ENCODE data around the gene CBLL1. TPM values are rescaled to one million over a fixed set of nuclear protein-coding genes. Genes with fewer than 3 reads are reported as not detected.

The CBLL1 gene
- total RNA-seq, 1 experiment from 2014 or later, result 39.1 TPM

DNA sequence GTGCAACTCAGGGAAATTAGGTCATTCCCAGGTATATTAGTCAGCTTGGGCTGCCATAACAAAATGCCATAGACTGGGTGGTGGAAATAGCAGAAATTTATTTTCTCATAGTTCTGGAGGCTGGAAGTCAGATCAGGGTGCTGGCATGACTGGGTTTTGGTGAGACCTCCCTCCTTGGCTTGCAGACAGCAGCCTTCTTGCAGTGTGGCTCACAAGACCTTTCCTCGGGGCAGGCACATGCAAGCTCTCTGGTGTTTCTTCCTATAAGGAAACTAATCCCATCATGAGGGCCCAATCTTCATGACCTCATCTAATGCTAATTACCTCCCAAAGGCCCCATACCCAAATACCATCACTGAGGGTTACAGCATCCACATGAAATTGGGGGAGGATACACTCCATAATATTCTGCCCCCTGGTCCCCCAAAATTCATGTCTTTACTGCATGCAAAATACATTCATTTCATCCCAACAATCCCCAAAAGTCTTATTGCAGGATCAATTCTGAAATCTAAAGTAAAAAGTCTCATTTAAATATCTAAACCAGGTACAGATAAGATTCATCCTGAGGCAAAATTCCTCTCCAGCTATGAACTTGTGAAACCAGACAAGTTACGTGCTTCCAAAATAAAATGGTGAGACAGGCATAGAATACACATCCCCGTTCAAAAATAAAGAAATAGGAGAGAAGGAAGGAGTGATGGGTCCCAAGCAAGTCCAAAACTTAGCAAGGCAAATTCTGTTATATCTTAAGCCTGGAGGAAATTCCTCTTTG is 17.4 kb upstream of the CBLL1 start:
- intact Hi-C loops (cut with micrococcal nuclease; ENCODE audit: unreplicated experiment), result loop anchor here (5.0 kb wide), 1 partner anchor 934 kb away; no protein-coding TSS in a partner anchor
- Histone ChIP-seq H3K4me3 (ENCODE audit: low read depth, low read length) (no peak overlapping the region), H3K36me3 (ENCODE audit: control insufficient read depth, insufficient read depth, low read length) (no peaks in the 10 kb centered on the region), H3K4me1 (0 out of 2 replicates have a peak, but pooled peaks cover 4% of the 10 kb centered on the region), H3K27me3 (replicated peaks; ENCODE audit: control insufficient read depth, insufficient read depth, low read length) (no peaks in the 10 kb centered on the region), H3K9me3 (no peaks in the 10 kb centered on the region)
- no peak for DNase-seq
- Mint-ChIP-seq H3K27me3 (ENCODE audit: insufficient read depth, unreplicated experiment) (peaks cover 14% of the 10 kb centered on the region), H3K4me3 (ENCODE audit: unreplicated experiment) (no peak overlapping the region), H3K27ac (ENCODE audit: unreplicated experiment) (no peak overlapping the region), H3K4me1 (ENCODE audit: low read depth, unreplicated experiment) (peaks cover 5% of the 10 kb centered on the region), H3K36me3 (ENCODE audit: insufficient read depth, unreplicated experiment) (no peaks in the 10 kb centered on the region), H3K9me3 (ENCODE audit: unreplicated experiment) (no peaks in the 10 kb centered on the region)
- ChIA-PET POLR2A (no interaction called here), CTCF (interaction anchor here (0.6 to 2.9 kb wide), 3 partner anchors 17 to 263 kb away, joined by 4 to 12 read pairs (median 6); no protein-coding TSS in a partner anchor)
- TF ChIP-seq, protein P1, sequence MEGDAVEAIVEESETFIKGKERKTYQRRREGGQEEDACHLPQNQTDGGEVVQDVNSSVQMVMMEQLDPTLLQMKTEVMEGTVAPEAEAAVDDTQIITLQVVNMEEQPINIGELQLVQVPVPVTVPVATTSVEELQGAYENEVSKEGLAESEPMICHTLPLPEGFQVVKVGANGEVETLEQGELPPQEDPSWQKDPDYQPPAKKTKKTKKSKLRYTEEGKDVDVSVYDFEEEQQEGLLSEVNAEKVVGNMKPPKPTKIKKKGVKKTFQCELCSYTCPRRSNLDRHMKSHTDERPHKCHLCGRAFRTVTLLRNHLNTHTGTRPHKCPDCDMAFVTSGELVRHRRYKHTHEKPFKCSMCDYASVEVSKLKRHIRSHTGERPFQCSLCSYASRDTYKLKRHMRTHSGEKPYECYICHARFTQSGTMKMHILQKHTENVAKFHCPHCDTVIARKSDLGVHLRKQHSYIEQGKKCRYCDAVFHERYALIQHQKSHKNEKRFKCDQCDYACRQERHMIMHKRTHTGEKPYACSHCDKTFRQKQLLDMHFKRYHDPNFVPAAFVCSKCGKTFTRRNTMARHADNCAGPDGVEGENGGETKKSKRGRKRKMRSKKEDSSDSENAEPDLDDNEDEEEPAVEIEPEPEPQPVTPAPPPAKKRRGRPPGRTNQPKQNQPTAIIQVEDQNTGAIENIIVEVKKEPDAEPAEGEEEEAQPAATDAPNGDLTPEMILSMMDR (IDR thresholded peaks at IDR 0.05; ENCODE audit: insufficient read depth in 1 of 2, low read depth in 1 of 2, low read length in 1 of 2, severe bottlenecking in 1 of 2, unreplicated experiment in 1 of 2), result no peak
- no TSS peak for BruUV-seq (replicated peaks)

DNA sequence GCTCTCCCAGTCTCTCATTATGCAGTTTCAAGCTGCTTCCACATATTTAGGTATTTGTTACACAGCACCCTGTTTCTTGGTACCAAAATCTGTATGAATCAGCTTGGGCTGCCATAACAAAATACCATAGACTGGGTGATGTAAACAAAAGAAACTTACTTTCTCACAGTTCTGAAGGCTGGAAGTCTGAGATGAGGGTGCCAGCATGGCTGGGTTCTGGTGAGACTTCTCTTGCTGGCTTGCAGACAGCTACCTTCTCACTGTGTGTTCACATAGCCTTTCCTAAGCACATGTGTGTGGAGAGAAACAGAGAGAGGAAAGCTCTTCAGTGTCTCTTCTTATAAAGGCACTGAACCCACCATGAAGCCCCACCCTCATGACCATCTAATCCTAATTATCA is 15.7 kb upstream of the CBLL1 start:
- TF ChIP-seq, protein P1 (IDR thresholded peaks at IDR 0.05; ENCODE audit: insufficient read depth in 1 of 2, low read depth in 1 of 2, low read length in 1 of 2, severe bottlenecking in 1 of 2, unreplicated experiment in 1 of 2), result no peak
- no peaks in the 10 kb centered on the region for H3K9me3 ChIP-seq
- Mint-ChIP-seq H3K27ac (ENCODE audit: unreplicated experiment) (no peak overlapping the region), H3K36me3 (ENCODE audit: insufficient read depth, unreplicated experiment) (no peaks in the 10 kb centered on the region), H3K4me3 (ENCODE audit: unreplicated experiment) (no peak overlapping the region), H3K27me3 (ENCODE audit: insufficient read depth, unreplicated experiment) (peaks cover 14% of the 10 kb centered on the region), H3K4me1 (ENCODE audit: low read depth, unreplicated experiment) (peaks cover 5% of the 10 kb centered on the region), H3K9me3 (ENCODE audit: unreplicated experiment) (peaks cover 5% of the 10 kb centered on the region)
- ChIA-PET POLR2A (no interaction called here), CTCF (no interaction called here)
- no peak for DNase-seq
- intact Hi-C loops (cut with micrococcal nuclease; ENCODE audit: unreplicated experiment), result loop anchor here (5.0 kb wide), 1 partner anchor 936 kb away; no protein-coding TSS in a partner anchor
- H3K27me3 ChIP-seq (replicated peaks; ENCODE audit: control insufficient read depth, insufficient read depth, low read length), result no peaks in the 10 kb centered on the region
- H3K4me3 ChIP-seq (ENCODE audit: low read depth, low read length), result no peak overlapping the region
- no TSS peak for BruUV-seq (replicated peaks)
- 0 out of 2 replicates have a peak, but pooled peaks cover 4% of the 10 kb centered on the region for H3K4me1 ChIP-seq
- no peaks in the 10 kb centered on the region for H3K36me3 ChIP-seq (ENCODE audit: control insufficient read depth, insufficient read depth, low read length)

DNA sequence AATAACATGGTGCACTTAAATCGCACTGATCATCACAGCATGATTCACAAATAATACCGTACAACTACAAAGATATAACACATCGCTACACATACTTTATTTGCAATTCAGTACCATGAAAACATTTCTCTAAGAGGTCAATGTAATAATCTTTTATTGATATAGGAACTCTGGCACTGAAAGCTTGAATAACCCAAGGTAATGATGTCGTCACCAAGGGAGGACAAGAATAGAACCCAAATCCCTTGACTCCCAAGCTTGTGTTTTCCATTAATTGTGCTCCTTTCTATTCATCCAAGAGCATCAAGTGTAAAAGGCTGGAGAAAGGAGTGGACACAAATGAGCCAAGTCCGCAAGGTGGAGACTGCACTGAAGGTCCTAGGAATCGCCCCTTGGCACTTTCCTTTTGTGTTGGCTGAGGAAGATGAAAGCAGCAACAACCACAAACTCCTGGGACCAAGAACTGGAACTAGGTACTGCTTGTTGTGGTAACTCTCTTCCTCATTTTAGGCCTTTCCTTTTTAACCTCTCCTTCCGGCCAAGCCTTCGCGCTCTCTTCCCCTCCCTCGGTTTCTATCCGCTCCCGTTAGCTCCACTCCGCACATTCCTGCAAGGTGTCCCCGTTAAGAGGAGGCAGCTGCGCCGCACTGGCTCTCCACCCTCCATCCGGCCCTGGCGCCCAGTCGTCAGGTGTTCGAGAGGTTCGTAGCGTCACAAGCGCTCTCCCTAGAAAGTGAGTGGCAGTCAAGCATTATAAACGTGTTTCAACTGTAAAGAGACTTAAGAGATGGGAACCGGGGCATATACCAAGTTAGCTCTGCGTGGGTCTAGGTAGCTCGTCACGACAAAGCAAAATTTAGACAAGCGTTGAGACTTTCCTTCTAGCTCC is 1.0 kb upstream of the CBLL1 start:
- Histone ChIP-seq H3K9me3 (no peaks in the 10 kb centered on the region), H3K36me3 (ENCODE audit: control insufficient read depth, insufficient read depth, low read length) (no peaks in the 10 kb centered on the region), H3K4me1 (peaks cover 10% of the 10 kb centered on the region), H3K4me3 (ENCODE audit: low read depth, low read length) (peak overlapping the region; percentile 90), H3K27me3 (replicated peaks; ENCODE audit: control insufficient read depth, insufficient read depth, low read length) (no peaks in the 10 kb centered on the region)
- peak in 1 of 2 experiments; percentile 70 for DNase-seq
- H3K36me3 Mint-ChIP-seq (ENCODE audit: insufficient read depth, unreplicated experiment), result no peaks in the 10 kb centered on the region
- intact Hi-C loops (cut with micrococcal nuclease; ENCODE audit: unreplicated experiment), result loop anchor here (1.0 kb wide), 3 partner anchors 131 to 575 kb away; no protein-coding TSS in a partner anchor
- no TSS peak for BruUV-seq (replicated peaks)
- peak overlapping the region; percentile 98 for H3K27ac Mint-ChIP-seq (ENCODE audit: unreplicated experiment)
- ChIA-PET CTCF (interaction anchor here (0.5 to 4.3 kb wide), 18 partner anchors 20 to 574 kb away, joined by 3 to 134 read pairs (median 5); partner anchors contain the start of genes DLD and HBP1), POLR2A (interaction anchor here (0.8 to 2.1 kb wide), 8 partner anchors 53 to 403 kb away, joined by 3 to 15 read pairs (median 4); partner anchors contain the start of genes COG5, DLD and DUS4L)
- peak overlapping the region; percentile 99 for H3K4me3 Mint-ChIP-seq (ENCODE audit: unreplicated experiment)
- H3K9me3 Mint-ChIP-seq (ENCODE audit: unreplicated experiment), result no peaks in the 10 kb centered on the region
- peaks cover 22% of the 10 kb centered on the region for H3K4me1 Mint-ChIP-seq (ENCODE audit: low read depth, unreplicated experiment)
- TF ChIP-seq, protein P1 (IDR thresholded peaks at IDR 0.05; ENCODE audit: insufficient read depth in 1 of 2, low read depth in 1 of 2, low read length in 1 of 2, severe bottlenecking in 1 of 2, unreplicated experiment in 1 of 2), result no peak
- peaks cover 5% of the 10 kb centered on the region for H3K27me3 Mint-ChIP-seq (ENCODE audit: insufficient read depth, unreplicated experiment)
